ENCODE results near the gene TYW5.

DNA sequence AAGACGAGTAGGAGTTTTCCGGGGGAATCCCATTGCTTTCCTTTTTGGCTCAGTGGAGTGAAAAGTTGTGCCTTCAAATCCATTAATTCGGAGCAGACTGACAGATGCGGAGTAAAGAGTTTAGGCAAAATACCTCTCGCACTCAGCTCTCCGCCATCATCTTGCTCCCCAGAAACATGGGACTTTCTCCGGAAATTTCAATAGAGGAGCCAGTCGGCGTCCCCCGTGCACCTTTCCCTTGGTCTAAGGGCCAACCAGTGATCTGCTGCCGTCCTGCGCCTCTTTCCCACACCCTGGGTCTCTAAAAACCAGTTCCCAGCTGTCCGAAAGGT, 318 bp downstream of the TYW5 start:
- TF ChIP-seq CTCF (IDR thresholded peaks at IDR 0.05; ENCODE audit: insufficient read depth, low read depth, low read length) (no peak), EZH2 (IDR thresholded peaks at IDR 0.05; ENCODE audit: insufficient read depth, low read length) (no peak)

Data from astrocyte (in vitro differentiated cells and primary cell).